ENCODE results near the gene ATP1B1.

GRCh38 chr1:169148472-169149252 lies 42.2 kb downstream of the ATP1B1 start:
- TF ChIP-seq, protein P1, sequence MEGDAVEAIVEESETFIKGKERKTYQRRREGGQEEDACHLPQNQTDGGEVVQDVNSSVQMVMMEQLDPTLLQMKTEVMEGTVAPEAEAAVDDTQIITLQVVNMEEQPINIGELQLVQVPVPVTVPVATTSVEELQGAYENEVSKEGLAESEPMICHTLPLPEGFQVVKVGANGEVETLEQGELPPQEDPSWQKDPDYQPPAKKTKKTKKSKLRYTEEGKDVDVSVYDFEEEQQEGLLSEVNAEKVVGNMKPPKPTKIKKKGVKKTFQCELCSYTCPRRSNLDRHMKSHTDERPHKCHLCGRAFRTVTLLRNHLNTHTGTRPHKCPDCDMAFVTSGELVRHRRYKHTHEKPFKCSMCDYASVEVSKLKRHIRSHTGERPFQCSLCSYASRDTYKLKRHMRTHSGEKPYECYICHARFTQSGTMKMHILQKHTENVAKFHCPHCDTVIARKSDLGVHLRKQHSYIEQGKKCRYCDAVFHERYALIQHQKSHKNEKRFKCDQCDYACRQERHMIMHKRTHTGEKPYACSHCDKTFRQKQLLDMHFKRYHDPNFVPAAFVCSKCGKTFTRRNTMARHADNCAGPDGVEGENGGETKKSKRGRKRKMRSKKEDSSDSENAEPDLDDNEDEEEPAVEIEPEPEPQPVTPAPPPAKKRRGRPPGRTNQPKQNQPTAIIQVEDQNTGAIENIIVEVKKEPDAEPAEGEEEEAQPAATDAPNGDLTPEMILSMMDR (IDR thresholded peaks at IDR 0.05): no peak
- TF ChIP-seq EZH2 (IDR thresholded peaks at IDR 0.05; ENCODE audit: borderline replicate concordance, insufficient read depth, low read depth, low read length, poor library complexity, severe bottlenecking): no peak
